Activated naive CD4-positive, alpha-beta T cell treated with anti-CD3 and anti-CD28 coated beads, Interleukin-2, amount 50 U/mL, for 24 hours (primary cell): ENCODE data around the gene OR52H1.

Source experiments
- H3K27ac Mint-ChIP-seq: one replicate; pipeline ENCODE4 v1.8.0; 2021; ENCODE audit warnings: mild to moderate bottlenecking, mixed read lengths
- H3K27me3 Mint-ChIP-seq: one replicate; pipeline ENCODE4 v1.8.0; 2021; ENCODE audit warnings: mixed read lengths
- H3K36me3 Mint-ChIP-seq: one replicate; pipeline ENCODE4 v1.8.0; 2021; ENCODE audit warnings: mixed read lengths
- H3K4me1 Mint-ChIP-seq: one replicate; pipeline ENCODE4 v1.8.0; 2021; ENCODE audit warnings: mixed read lengths
- H3K4me3 Mint-ChIP-seq: one replicate; pipeline ENCODE4 v1.8.0; 2021; ENCODE audit warnings: mild to moderate bottlenecking, mixed read lengths
- H3K9me3 Mint-ChIP-seq: one replicate; pipeline ENCODE4 v1.8.0; 2021; ENCODE audit warnings: mixed read lengths

The OR52H1 gene

GRCh38 chr11:5508605-5509004, 39.7 kb downstream of the OR52H1 start:
- H3K27ac Mint-ChIP-seq, result no peak overlapping the region
- no peaks in the 10 kb centered on the region for H3K27me3 Mint-ChIP-seq
- H3K4me3 Mint-ChIP-seq, result no peak overlapping the region
- H3K9me3 Mint-ChIP-seq, result no peaks in the 10 kb centered on the region
- H3K4me1 Mint-ChIP-seq, result no peaks in the 10 kb centered on the region
- H3K36me3 Mint-ChIP-seq, result no peaks in the 10 kb centered on the region

- Mint-ChIP-seq H3K27me3 (no peaks in the 10 kb centered on the region), H3K27ac (no peak overlapping the region), H3K9me3 (no peaks in the 10 kb centered on the region), H3K4me1 (no peaks in the 10 kb centered on the region), H3K36me3 (no peaks in the 10 kb centered on the region), H3K4me3 (no peak overlapping the region)
These were observed 40.4 kb downstream of the OR52H1 start for GRCh38 chr11:5507933-5508305.

- no peaks in the 10 kb centered on the region for H3K27me3 Mint-ChIP-seq
- H3K27ac Mint-ChIP-seq, result no peak overlapping the region
- no peaks in the 10 kb centered on the region for H3K36me3 Mint-ChIP-seq
- no peaks in the 10 kb centered on the region for H3K9me3 Mint-ChIP-seq
- no peaks in the 10 kb centered on the region for H3K4me1 Mint-ChIP-seq
- no peak overlapping the region for H3K4me3 Mint-ChIP-seq
These were observed 41.0 kb downstream of the OR52H1 start for GRCh38 chr11:5507177-5507932.

- Mint-ChIP-seq H3K27ac (no peak overlapping the region), H3K27me3 (peaks cover 5% of the 10 kb centered on the region), H3K9me3 (no peaks in the 10 kb centered on the region), H3K4me1 (no peaks in the 10 kb centered on the region), H3K4me3 (no peak overlapping the region), H3K36me3 (no peaks in the 10 kb centered on the region)
These were observed 42.8 kb downstream of the OR52H1 start for GRCh38 chr11:5505363-5506048.

- Mint-ChIP-seq H3K4me3 (no peak overlapping the region), H3K27me3 (peaks cover 5% of the 10 kb centered on the region)
These were observed 43.9 kb downstream of the OR52H1 start for GRCh38 chr11:5504403-5504921.

GRCh38 chr11:5500393-5500801, 47.9 kb downstream of the OR52H1 start:
- no peak overlapping the region for H3K27ac Mint-ChIP-seq

More at GRCh38 chr11:5504403-5504921, 43.9 kb downstream of the OR52H1 start:
- no peak overlapping the region for H3K27ac Mint-ChIP-seq
- no peaks in the 10 kb centered on the region for H3K9me3 Mint-ChIP-seq
- no peaks in the 10 kb centered on the region for H3K4me1 Mint-ChIP-seq
- no peaks in the 10 kb centered on the region for H3K36me3 Mint-ChIP-seq

GRCh38 chr11:5499671-5500070, 48.7 kb downstream of the OR52H1 start:
- Mint-ChIP-seq H3K27me3 (peaks cover 5% of the 10 kb centered on the region), H3K27ac (no peak overlapping the region), H3K9me3 (no peaks in the 10 kb centered on the region), H3K4me1 (no peaks in the 10 kb centered on the region), H3K4me3 (no peak overlapping the region), H3K36me3 (no peaks in the 10 kb centered on the region)

More at GRCh38 chr11:5500393-5500801, 47.9 kb downstream of the OR52H1 start:
- Mint-ChIP-seq H3K36me3 (no peaks in the 10 kb centered on the region), H3K4me1 (no peaks in the 10 kb centered on the region), H3K9me3 (no peaks in the 10 kb centered on the region), H3K4me3 (no peak overlapping the region), H3K27me3 (peaks cover 5% of the 10 kb centered on the region)
